Activated CD4-positive, CD25-positive, alpha-beta regulatory T cell (primary cell): ENCODE measurements around the gene MATN4.

Experiments
- DNase-seq, 4 experiments: peaks; one replicate each; lab custom pipeline; 2025; lab: John Stamatoyannopoulos, UW

Gene MATN4

DNA sequence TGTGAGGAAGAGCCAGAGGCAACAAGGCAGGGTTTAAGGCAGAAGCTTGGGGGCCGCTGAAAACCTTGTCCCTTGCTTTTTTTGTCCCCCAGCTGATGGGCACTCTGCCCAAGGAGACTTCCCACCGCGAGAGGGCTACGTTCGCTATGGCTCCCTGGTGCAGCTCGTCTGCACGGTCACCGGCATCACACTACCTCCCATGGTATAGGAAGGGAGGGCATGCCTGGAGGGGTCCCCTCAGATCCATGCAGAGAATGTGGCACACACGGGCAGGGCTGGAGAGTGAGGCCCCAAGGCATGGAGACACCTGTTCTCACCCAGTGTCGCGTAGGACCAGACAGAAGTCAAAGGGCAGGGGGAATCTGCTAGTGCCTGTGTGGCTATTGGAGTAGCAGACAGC, 5.8 kb upstream of the MATN4 start:
- DNase-seq: no peak

DNA sequence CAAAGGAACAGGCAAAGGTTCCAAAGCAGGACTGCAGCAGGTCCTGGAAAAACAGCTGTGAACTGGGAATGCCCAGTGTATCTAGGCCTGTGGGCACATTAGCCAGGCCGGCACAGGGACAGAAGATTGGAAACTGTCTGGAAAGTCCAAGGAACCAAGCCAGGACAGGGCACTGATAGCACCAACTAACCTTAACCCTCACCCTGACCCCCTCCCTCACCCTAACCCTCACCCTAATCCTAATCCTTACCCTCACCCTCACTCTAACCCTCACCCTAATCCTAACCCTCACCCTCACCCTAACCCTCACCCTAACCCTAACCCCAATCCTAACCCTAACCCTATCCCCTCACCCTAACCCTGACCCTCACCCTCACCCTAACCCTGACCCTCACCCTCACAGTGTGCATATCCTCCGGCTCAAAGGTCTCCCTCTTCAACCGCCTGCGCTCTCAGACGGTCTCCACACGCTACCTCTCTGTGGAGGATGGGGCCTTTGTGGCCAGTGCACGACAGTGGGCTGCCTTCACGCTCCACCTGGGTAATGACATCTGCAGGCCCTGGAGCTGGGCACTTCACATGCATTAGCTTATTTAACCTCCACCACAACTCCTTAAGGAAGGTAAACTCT, 5.1 kb upstream of the MATN4 start:
- no peak for DNase-seq

GRCh38 chr20:45312241-45312640, 4.1 kb upstream of the MATN4 start:
- DNase-seq: no peak

DNA sequence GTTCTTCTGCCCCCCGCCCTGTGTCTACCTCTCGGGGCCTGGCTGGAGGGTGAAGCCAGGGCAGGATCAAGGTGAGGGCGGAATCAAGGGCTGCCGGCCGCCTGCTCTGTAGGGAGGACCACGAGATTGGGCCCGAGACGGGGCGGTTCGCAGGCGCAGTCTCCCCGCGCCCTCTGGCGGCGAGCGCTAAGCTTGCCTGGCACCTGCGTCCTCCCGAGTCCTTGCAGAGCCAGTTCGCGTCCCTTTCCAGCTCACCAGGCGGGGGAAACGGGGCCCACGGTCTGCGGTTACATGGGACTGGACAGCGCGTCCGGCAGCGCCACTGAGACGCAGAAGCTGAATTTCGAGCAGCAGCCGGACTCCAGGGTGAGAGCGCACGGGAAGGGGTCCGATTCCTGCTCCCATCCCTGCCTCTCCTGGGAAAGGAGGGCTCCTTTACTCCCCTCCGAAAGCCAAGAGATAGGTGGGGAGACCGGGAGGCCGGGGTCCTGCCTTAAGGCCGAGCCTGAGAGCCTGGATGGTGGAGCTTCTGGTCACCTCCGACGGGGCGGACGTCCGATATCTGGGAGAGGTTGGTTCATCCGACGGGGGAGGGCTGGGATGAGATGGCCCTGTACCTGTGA, 3.6 kb upstream of the MATN4 start:
- DNase-seq: peak; percentile 30 to 43 (median 36)

- DNase-seq: no peak
Observed at GRCh38 chr20:45309075-45309474, 976 bp upstream of the MATN4 start.

DNA sequence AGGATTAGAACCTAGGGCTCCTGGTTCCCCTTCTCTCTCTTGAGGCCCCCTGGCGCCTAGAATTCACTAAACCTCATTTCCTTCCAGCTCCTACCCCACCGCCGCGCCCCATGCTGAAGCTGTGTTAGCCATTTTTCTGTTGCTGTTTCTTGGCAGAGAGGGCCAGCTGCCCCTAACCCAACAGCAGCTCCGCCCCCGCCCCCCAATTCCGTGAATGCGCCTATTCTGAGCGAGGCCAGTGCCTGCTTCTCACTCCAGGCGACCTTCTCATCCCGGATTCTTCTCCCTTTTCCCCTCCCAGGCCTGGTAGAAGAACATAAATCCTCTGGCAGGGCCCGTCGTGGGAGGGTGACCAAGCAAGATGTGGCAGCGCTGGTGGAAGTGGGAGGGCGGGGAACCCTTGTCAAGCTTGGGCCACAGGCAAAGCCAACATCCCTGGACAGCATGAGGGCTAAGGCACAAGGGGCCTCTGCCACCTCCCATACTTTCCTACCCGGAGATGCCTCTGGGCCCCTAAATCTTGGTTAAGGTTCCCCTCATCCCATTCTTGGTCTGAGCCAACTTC, 941 bp downstream of the MATN4 start:
- no peak for DNase-seq

DNA sequence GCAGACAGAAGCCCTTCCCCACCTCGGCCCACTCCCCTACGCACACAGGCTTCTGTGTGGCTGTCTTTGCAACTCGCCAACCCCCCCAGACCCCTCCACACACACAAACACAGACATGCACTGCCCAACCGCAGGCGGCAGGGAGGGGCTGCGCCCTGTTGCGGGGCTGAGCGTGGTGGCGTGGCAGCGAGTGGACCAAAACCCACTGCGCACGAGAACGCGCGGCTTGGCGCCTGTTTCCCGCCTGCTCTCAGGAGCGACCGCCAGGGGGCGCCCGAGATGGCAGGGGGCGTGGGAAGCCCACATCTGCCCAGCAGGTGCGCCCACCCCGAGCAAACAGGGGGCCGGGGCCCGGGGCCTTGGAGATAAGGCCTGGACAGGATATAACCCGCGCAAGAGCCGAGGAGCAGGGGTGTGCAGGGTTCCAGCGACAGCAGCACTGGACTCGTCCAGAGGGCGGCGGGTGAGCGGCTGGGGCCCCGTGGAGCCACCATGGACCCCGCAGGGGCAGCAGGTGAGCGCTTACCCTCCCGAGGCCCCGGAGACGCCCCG, 1.6 kb downstream of the MATN4 start, which contains the start of gene RBPJL:
Gene RBPJL (plus strand): TSS at position 410 of the 552 bp plus-strand sequence. CDS start 83 bp downstream, at position 493.
- peak; percentile 10 to 18 (median 15) for DNase-seq

DNA sequence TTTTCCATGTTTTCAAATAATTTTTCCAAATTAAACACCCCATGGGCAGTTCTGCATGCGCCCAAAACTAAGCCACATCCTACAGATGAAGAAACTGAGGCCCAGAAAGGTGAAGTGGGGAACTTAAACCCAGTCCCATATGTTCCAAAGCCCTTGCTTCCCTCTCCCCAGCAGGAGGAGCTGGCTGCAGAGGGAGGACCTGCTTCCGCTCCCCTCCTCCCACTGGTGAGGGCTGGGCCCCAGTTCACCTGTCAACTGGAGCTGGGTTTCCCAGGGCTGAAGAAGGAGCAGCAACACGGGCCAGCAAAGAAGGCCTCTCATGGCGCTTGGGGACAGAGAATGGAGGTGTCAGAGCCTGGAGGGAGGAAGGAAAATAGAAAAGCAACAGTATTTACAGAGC, 2.8 kb downstream of the MATN4 start:
- DNase-seq: no peak

DNA sequence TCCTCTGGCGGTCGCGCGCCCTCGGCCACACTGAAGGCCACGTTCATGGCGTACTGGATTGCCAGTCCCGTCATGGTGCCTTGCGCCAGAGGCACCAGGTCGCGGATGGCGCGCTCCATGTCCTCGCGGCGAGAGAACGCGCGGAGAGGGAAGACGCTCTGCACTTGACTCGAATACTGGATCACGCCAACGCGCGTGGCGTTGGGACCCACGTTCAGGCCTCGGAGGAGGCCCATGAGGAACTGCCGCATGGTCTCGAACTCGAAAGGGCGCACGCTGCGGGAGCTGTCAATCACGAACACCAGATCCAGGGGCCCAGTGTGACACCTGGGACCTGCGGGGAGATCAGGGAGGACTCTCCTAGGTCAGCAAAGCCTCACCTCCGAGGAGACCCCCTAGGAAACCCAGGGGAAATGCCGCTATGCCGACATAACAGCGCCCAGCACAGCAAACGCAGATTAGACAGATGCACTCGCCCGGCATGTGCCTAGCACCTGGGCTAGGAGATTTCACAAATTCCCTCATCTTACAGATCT, 3.6 kb downstream of the MATN4 start:
- DNase-seq: no peak

DNA sequence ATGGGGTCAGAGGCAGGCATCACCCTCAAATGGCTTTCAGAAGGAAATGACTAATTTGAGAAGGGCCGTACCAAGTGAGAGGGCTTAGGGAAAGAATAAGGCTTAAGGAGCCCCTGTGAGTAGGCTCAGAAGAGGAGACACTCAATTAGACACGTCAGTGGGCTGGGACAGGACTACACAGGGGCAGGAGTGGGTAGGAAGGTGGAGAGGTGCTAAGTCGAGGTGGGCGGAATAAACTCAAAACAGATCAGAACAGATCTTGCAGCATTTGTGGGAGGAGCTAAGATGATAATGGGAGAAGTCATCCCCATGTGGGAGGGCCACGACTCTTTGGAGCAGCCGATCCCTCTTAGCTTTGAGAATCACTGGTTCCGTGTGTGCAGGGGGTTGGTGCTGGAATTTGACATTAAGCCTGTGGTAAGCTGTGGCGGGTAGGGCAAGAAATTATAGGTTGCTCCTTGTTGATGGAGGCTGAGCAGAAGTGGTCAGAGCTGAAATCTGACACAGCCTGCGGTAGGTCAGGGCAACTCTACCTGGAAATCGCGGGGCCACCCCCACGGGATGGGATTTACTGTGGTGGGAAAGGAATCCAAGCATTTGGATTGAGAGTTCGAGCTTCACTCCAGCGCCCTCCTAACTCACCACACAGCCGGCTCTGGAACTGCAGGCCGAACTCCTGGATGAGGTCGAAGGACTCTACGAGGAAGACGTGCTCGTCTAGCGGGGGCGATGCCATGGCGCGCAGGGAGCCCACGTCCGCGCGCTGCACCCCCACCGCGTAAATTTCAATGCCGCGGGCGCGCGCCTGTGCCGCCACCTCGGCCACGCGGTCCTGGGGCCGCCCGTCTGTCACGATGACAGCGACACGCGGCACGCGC, 4.3 kb downstream of the MATN4 start:
- DNase-seq: no peak

- no peak for DNase-seq
Observed at GRCh38 chr20:45301824-45302271, 6.3 kb downstream of the MATN4 start.

- no peak for DNase-seq
Observed at GRCh38 chr20:45300961-45301360, 7.1 kb downstream of the MATN4 start.

- DNase-seq: no peak
Observed at GRCh38 chr20:45299786-45300185, 8.3 kb downstream of the MATN4 start.

DNA sequence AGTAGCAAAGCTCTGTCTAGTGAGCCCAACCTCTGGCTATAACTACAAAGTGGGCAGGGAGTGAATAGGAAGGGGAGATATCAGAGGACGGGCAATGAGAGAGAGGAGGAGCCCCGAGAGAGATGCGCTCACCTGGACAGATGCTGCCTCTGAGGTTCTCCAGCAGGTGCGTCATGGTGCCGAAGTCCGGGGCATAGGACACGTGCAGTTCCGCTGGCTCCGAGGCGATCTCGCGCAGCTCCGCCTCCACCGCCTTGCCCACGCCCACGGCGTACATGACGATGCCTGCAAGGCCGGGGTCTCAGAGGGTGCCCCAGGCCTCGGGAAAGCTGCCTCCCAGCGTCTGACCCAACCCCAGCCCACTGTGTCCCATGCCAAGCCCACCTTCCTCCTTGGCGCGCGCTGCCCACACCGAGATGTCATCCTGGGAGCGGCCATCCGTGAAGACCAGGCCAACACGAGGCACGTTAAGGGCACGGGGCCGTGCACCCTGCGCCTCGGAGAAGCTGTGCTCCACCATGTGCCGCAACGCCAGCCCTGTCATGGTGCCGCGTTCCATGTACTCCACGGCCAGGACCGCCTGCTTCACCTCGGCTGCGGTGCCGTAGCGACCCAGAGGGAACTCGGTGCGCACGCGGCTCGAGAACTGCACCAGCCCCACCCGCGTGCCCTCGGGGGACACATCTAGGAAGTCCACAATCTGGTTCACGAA, 10.2 kb downstream of the MATN4 start:
- DNase-seq: no peak

DNA sequence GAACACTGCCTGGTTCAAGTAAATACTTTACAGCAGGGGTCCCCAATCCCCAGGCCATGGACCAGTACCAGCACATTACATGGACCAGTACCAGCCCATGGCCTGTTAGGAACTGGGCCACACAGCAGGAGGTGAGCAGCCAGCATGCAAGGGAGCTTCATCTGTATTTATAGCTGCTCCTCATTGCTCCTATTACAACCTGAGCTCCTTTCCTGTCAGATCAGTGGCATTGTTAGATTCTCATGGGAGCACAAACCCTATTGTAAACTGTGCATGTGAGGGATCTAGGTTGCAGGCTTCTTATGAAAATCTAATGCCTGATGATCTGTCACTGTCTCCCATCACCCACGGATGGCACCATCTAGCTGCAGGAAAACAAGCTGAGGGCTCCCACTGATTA, 13.4 kb downstream of the MATN4 start:
- no peak for DNase-seq

DNA sequence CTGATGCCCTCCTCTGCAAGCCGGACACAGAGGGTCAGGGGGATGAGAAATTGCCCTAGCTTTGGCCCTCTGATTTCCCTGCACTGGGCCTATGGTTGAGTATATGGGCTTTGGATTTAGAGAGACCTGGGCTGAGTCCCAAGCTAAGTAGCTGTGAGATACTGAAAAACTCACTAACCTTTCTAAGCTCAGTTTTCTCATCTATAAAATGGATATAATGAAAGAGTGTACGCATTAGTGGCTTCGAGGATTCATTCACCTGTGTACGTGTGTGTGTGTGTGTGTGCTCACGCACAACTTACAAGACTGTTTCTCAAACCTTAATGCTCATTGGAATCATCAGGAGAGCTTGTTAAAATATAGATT, 14.1 kb downstream of the MATN4 start:
- DNase-seq: no peak

GRCh38 chr20:45293041-45294002, 14.8 kb downstream of the MATN4 start:
- DNase-seq: peak; percentile 53 to 78 (median 67)

- no peak for DNase-seq
Observed at GRCh38 chr20:45292343-45292742, 15.8 kb downstream of the MATN4 start.

GRCh38 chr20:45291526-45291925, 16.6 kb downstream of the MATN4 start:
- DNase-seq: no peak
